H9 (cell line): Measurements from ENCODE around the gene PCSK2. TPM values are rescaled to one million over a fixed set of nuclear protein-coding genes. Genes with fewer than 3 reads are reported as not detected.

Source experiments
- DNase-seq: peaks from one replicate; pipeline ENCODE4 v3.0.0-alpha.2; 2017
- H2AFZ ChIP-seq: one replicate; pipeline ENCODE4 v1.6.1; 2013; ENCODE audit warnings: mild to moderate bottlenecking, low read length, control low read depth, moderate library complexity
- H2AK5ac ChIP-seq: 2 replicates; pipeline ENCODE4 v1.6.1; 2013; ENCODE audit warnings: low read length, control low read depth, mixed read lengths; ENCODE audit not compliant: insufficient read length
- H2BK120ac ChIP-seq: one replicate; pipeline ENCODE4 v1.6.1; 2013; ENCODE audit warnings: low read depth, mild to moderate bottlenecking, low read length, control low read depth, inconsistent platforms; ENCODE audit not compliant: poor library complexity, severe bottlenecking
- H2BK12ac ChIP-seq: 2 replicates; pipeline ENCODE4 v1.6.1; 2013; ENCODE audit warnings: low read length, control low read depth, mixed read lengths, low read depth; ENCODE audit not compliant: insufficient read length
- H2BK15ac ChIP-seq: 2 replicates; pipeline ENCODE4 v1.6.1; 2013; ENCODE audit warnings: low read depth, low read length, control low read depth
- H2BK20ac ChIP-seq: one replicate; pipeline ENCODE4 v1.6.1; 2013; ENCODE audit warnings: low read depth, mild to moderate bottlenecking, low read length, control low read depth, inconsistent platforms; ENCODE audit not compliant: poor library complexity, severe bottlenecking
- H2BK5ac ChIP-seq: 2 replicates; pipeline ENCODE4 v1.6.1; 2013; ENCODE audit warnings: low read length, control low read depth, mixed read lengths; ENCODE audit not compliant: insufficient read length
- H3K14ac ChIP-seq: 2 replicates; pipeline ENCODE4 v1.6.1; 2013; ENCODE audit warnings: low read length, control low read depth; ENCODE audit not compliant: insufficient read depth
- H3K18ac ChIP-seq: 2 replicates; pipeline ENCODE4 v1.6.1; 2013; ENCODE audit warnings: low read depth, mild to moderate bottlenecking, mixed read lengths, low read length, control low read depth; ENCODE audit not compliant: insufficient read length
- H3K23ac ChIP-seq: 2 replicates; pipeline ENCODE4 v1.6.1; 2013; ENCODE audit warnings: low read length, control low read depth, mixed read lengths, low read depth; ENCODE audit not compliant: insufficient read length
- H3K23me2 ChIP-seq: 2 replicates; pipeline ENCODE4 v1.6.1; 2013; ENCODE audit warnings: low read depth, mild to moderate bottlenecking, mixed read lengths, low read length, control low read depth; ENCODE audit not compliant: insufficient read length, poor library complexity, severe bottlenecking
- H3K27ac ChIP-seq: 2 replicates; pipeline ENCODE4 v1.5.1; 2013; ENCODE audit warnings: low read length, control low read depth, mixed read lengths, low read depth; ENCODE audit not compliant: insufficient read length
- H3K27me3 ChIP-seq: 2 replicates; pipeline ENCODE4 v1.6.1; 2013; ENCODE audit warnings: low read length, control low read depth, inconsistent platforms; ENCODE audit not compliant: insufficient read depth
- H3K4ac ChIP-seq: 2 replicates; pipeline ENCODE4 v1.6.1; 2013; ENCODE audit warnings: low read depth, mild to moderate bottlenecking, control low read depth, inconsistent platforms, low read length, moderate library complexity
- H3K4me1 ChIP-seq: 2 replicates; pipeline ENCODE4 v1.6.1; 2013; ENCODE audit warnings: low read length, control low read depth, inconsistent platforms; ENCODE audit not compliant: insufficient read depth
- H3K4me2 ChIP-seq: 2 replicates; pipeline ENCODE4 v1.6.1; 2013; ENCODE audit warnings: low read length, control low read depth, mixed read lengths; ENCODE audit not compliant: insufficient read length, insufficient read depth
- H3K56ac ChIP-seq: 2 replicates; pipeline ENCODE4 v1.6.1; 2013; ENCODE audit warnings: low read depth, mild to moderate bottlenecking, mixed read lengths, low read length, control low read depth; ENCODE audit not compliant: insufficient read length
- H3K79me1 ChIP-seq: 2 replicates; pipeline ENCODE4 v1.6.1; 2013; ENCODE audit warnings: low read depth, mild to moderate bottlenecking, moderate library complexity, low read length, control low read depth, inconsistent platforms; ENCODE audit not compliant: insufficient read depth, poor library complexity, severe bottlenecking
- H3K79me2 ChIP-seq: 2 replicates; pipeline ENCODE4 v1.6.1; 2013; ENCODE audit warnings: low read length, control low read depth, inconsistent platforms; ENCODE audit not compliant: insufficient read depth
- H3K9ac ChIP-seq: 2 replicates; pipeline ENCODE4 v1.6.1; 2013; ENCODE audit warnings: low read length, control low read depth, mixed read lengths; ENCODE audit not compliant: insufficient read length; ENCODE audit errors: extremely low read depth
- H3K9me3 ChIP-seq: one replicate; pipeline ENCODE4 v1.6.1; 2013; ENCODE audit warnings: low read depth, low read length, inconsistent platforms; ENCODE audit not compliant: control insufficient read depth
- H3T11ph ChIP-seq: one replicate; pipeline ENCODE4 v1.6.1; 2013; ENCODE audit warnings: mild to moderate bottlenecking, low read length, control low read depth, inconsistent platforms
- H4K20me1 ChIP-seq: one replicate; pipeline ENCODE4 v1.6.1; 2013; ENCODE audit not compliant: control insufficient read depth, insufficient read length, insufficient read depth
- H4K5ac ChIP-seq: 2 replicates; pipeline ENCODE4 v1.6.1; 2013; ENCODE audit warnings: low read depth, mild to moderate bottlenecking, mixed read lengths, low read length, control low read depth; ENCODE audit not compliant: insufficient read length
- H4K8ac ChIP-seq: replicated peaks from 2 replicates; pipeline ENCODE4 v1.6.1; 2013; ENCODE audit warnings: low read length, control low read depth, mixed read lengths, low read depth; ENCODE audit not compliant: insufficient read length
- H4K91ac ChIP-seq: 2 replicates; pipeline ENCODE4 v1.6.1; 2013; ENCODE audit warnings: low read depth, mild to moderate bottlenecking, moderate library complexity, mixed read lengths, low read length, control low read depth; ENCODE audit not compliant: insufficient read length
- H3K27ac Mint-ChIP-seq, 3 experiments: 2 replicates in 2 of 3; 3 replicates in 1 of 3; pipeline ENCODE4 v1.8.0; 2020 to 2021; ENCODE audit warnings: mixed read lengths in 3 of 3, mild to moderate bottlenecking in 1 of 3, moderate library complexity in 1 of 3
- H3K27me3 Mint-ChIP-seq: 2 replicates; pipeline ENCODE4 v1.8.0; 2021; ENCODE audit warnings: low read depth, mild to moderate bottlenecking, moderate library complexity, mixed read lengths
- H3K36me3 Mint-ChIP-seq, 3 experiments: 2 replicates in 2 of 3; 3 replicates in 1 of 3; pipeline ENCODE4 v1.8.0; 2020 to 2021; ENCODE audit warnings: low read depth in 3 of 3, mixed read lengths in 3 of 3; ENCODE audit not compliant: insufficient read depth in 1 of 3
- H3K4me1 Mint-ChIP-seq, 2 experiments: 2 replicates each; pipeline ENCODE4 v1.8.0; 2020; ENCODE audit warnings: mixed read lengths in 2 of 2
- H3K4me3 Mint-ChIP-seq, 2 experiments: 2 replicates in 1 of 2; 3 replicates in 1 of 2; pipeline ENCODE4 v1.8.0; 2020 to 2021; ENCODE audit warnings: mild to moderate bottlenecking in 2 of 2, mixed read lengths in 2 of 2, moderate library complexity in 1 of 2
- H3K9me3 Mint-ChIP-seq, 2 experiments: 2 replicates in 1 of 2; 3 replicates in 1 of 2; pipeline ENCODE4 v1.8.0; 2020; ENCODE audit warnings: mild to moderate bottlenecking in 2 of 2, mixed read lengths in 2 of 2, moderate library complexity in 1 of 2
- CTCF ChIP-seq: fragments of 200-600 bp; sonication (generic); conservative IDR thresholded peaks from 3 replicates; pipeline ENCODE4 v1.8.0; 2021; ENCODE audit warnings: antibody characterized with exemption, mild to moderate bottlenecking
- WGBS: extraction: QIAGEN DNeasy Blood & Tissue Kit; methylation state at CpG from one replicate; pipeline ENCODE4 v1.1.7; 2013; ENCODE audit warnings: missing lambda C conversion rate, low lambda C conversion rate, mixed read lengths; ENCODE audit not compliant: insufficient read length; ENCODE audit errors: extremely low coverage; 5-methylcytosine and 5-hydroxymethylcytosine counted together
- total RNA-seq: library from RNA; stranded (reverse); gene quantifications from 2 replicates; pipeline ENCODE4 v1.2.1, GENCODE V29; 2021

PCSK2 gene
- total RNA-seq, 1 experiment from 2014 or later: 2.8 TPM

GRCh38 chr20:17505636-17506517 lies 279.0 kb downstream of the PCSK2 start:
- Mint-ChIP-seq H3K36me3 (no peaks in the 10 kb centered on the region; a peak in 1 of 7 replicates), H3K4me3 (peak overlapping the region; percentile 59 to 72; a peak in 3 of 5 replicates), H3K9me3 (no peaks in the 10 kb centered on the region), H3K4me1 (peaks cover 17 to 23% of the 10 kb centered on the region in 2 experiments), H3K27ac (no peak overlapping the region), H3K27me3 (peaks cover 9% of the 10 kb centered on the region)
- H3K9ac ChIP-seq: no peak overlapping the region
- H4K91ac ChIP-seq: no peak overlapping the region
- peak overlapping the region; percentile 57 for H3K4me2 ChIP-seq
- no peak overlapping the region for H3K18ac ChIP-seq
- no peak overlapping the region for H3K14ac ChIP-seq
- H3K23ac ChIP-seq: no peak overlapping the region
- H2BK15ac ChIP-seq: no peak overlapping the region
- no peak overlapping the region for H4K8ac ChIP-seq
- no peak overlapping the region for H4K5ac ChIP-seq
- H3K79me1 ChIP-seq: no peaks in the 10 kb centered on the region
- TF ChIP-seq CTCF: no peak
- H4K20me1 ChIP-seq: no peaks in the 10 kb centered on the region
- H3T11ph ChIP-seq: no peak overlapping the region
- H3K56ac ChIP-seq: no peak overlapping the region
- H3K4ac ChIP-seq: no peak overlapping the region
- H2BK12ac ChIP-seq: no peak overlapping the region
- H2AK5ac ChIP-seq: no peak overlapping the region
- no CpG with 5 or more reads among the region's 19 CpGs for WGBS
- peaks cover 5% of the 10 kb centered on the region for H3K23me2 ChIP-seq
- no peak overlapping the region for H2BK20ac ChIP-seq
- no peak overlapping the region for H2BK5ac ChIP-seq
- H3K4me1 ChIP-seq: no peaks in the 10 kb centered on the region
- H3K79me2 ChIP-seq: no peaks in the 10 kb centered on the region
- H2BK120ac ChIP-seq: no peak overlapping the region
- no peak for DNase-seq
- no peak overlapping the region for H3K27ac ChIP-seq
- no peaks in the 10 kb centered on the region; the same call in 1 of the 2 replicates for H3K27me3 ChIP-seq
- H2AFZ ChIP-seq: no peak overlapping the region
- H3K9me3 ChIP-seq: no peaks in the 10 kb centered on the region
